D721Med (cell line): Measurements from ENCODE around the gene FEM1C.
A peak's percentile ranks its signal among the peaks of the same experiment; 100 is the strongest.

Experiments used
- DNase-seq: peaks from one replicate; pipeline ENCODE4 v3.0.0; 2011; ENCODE audit warnings: low spot score; ENCODE audit not compliant: insufficient read length
- FAIRE-seq: peaks from 2 replicates; lab custom pipeline; 2011; peaks lifted over from hg19 to GRCh38; lab: Jason Lieb, UNC
- TF ChIP-seq, protein P1 (sequence below): IDR thresholded peaks from 2 replicates; pipeline ENCODE4 v1.5.1; 2012; ENCODE audit warnings: mild to moderate bottlenecking, control low read depth; ENCODE audit not compliant: insufficient read depth; ENCODE audit errors: missing control alignments

FEM1C gene

DNA sequence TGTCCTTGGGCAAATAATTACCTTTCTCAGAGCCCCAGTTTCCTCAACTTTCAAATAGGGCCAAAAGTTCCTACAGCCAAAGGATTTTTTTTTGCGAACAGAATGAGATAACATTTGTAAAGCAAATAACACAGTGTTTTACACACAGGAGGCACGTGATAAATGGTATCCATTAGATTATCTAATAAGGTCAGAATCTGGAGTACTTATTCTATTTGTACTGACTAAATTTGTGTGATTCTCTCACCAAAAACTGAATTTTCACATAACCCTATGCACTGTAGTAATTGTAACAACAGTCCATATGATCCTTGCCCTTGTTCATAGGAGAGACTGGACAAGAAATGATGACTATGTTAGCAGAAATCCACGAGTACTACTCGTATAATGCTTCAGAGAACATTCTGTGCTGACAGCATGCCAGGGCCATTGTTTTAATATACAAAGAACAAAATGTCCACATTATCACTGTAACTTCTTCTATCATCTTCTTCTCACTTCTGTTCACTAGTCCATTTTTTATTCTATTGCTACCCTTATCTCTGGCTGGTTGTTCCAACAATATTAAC, 13.9 kb upstream of the FEM1C start:
- FAIRE-seq = no peak
- DNase-seq = no peak
- TF ChIP-seq, protein P1, sequence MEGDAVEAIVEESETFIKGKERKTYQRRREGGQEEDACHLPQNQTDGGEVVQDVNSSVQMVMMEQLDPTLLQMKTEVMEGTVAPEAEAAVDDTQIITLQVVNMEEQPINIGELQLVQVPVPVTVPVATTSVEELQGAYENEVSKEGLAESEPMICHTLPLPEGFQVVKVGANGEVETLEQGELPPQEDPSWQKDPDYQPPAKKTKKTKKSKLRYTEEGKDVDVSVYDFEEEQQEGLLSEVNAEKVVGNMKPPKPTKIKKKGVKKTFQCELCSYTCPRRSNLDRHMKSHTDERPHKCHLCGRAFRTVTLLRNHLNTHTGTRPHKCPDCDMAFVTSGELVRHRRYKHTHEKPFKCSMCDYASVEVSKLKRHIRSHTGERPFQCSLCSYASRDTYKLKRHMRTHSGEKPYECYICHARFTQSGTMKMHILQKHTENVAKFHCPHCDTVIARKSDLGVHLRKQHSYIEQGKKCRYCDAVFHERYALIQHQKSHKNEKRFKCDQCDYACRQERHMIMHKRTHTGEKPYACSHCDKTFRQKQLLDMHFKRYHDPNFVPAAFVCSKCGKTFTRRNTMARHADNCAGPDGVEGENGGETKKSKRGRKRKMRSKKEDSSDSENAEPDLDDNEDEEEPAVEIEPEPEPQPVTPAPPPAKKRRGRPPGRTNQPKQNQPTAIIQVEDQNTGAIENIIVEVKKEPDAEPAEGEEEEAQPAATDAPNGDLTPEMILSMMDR = no peak

DNA sequence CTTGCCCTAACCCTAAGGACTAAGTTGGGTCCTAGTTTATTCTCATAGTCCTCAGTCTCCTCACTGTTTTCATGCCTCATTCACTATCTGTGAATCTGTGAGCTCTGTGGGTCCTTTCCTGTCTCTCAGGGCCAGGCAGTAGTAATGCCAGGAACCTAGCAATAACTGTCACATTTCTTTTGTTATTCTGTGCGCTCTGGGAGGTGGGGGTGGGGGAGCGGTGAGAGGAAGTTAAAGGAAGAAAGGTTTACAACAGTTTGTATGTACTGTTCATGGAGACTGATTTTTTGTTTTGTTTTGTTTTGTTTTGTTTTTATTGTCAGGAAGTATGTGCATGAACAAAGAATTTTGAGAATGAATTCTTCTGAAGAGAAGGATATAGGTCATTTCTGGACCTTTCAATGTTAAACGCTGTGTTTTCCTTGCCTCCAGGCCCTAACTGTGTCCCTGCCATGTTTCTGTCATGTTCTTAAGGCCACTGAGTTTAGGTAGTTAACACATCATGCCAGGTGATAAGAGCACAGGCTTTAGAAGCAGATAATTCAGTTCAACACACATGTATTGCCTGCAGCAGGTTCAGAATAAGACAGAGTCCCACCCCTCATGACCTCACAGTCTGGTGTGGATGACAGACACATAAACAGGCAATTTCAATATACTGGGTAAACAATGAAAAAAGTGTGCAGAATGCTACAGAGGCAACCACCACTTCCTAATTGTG, 13.3 kb upstream of the FEM1C start:
- no peak for FAIRE-seq

DNA sequence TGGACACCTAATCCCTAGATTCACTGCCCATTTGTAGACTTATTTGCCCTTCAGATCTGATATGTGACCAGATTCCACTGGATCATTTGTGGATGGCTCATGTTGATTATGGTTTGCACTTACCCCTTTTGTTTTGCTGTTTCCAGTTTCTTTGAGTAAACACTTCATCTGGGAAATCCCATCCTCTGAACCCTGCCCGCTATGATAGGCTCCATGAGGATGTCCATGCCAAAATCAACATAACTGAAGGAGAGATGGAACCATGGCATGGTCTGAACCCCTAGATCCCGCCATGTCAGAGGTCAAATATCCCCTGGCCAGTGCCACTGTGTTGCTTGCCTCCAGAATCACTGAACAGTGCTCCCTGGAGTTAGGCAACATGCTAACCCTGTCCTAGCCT, 11.7 kb upstream of the FEM1C start:
- FAIRE-seq (no peak), DNase-seq (no peak)
- TF ChIP-seq, protein P1 = no peak

More for the DNA sequence above, 13.3 kb upstream of the FEM1C start:
- TF ChIP-seq, protein P1 = no peak
- no peak for DNase-seq

DNA sequence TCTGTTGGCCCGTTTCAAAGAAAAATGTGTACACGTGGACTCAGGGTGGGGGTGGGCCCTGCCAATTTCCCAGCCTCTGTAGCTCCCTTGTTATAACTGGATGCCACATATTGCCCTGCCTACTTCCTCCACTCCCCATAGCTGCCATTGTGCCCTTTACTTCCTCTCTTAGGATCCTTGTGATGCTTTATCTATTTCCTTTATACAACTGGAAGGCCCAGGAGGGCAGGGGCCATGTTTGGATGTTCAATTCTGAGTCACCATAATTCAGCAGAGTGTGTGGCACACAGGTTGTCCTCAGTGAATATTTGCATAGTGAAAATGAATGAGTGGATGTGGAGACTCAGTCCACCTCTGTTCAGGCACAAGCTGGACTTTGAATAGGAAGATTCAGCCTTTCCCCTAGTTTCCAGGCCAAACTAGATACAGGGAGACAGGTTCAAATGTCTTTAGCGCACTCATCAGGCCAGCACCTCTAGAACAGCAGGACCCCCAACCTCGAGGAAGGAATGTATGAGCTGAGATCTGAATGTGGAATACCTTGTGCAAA, 10.6 kb upstream of the FEM1C start:
- FAIRE-seq = no peak

DNA sequence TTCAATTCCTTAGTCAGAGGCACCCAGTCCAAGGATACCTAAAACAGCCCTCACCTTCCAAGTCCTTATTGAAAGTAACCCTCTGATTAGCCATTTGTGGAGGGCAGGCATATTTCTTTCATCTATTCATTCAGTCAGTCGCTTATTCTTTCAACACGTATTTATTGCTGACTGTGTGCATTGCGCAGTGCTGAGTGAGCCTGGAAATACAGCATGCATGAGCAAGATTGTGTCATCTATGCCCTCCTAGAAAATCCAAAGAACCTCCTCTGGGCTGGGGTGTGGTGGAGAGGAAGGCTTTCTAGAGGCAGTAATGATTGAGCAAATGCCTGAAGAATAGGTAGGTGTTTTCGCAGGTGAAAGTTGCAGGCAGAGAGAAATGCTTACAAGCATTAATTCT, 8.5 kb upstream of the FEM1C start:
- DNase-seq (no peak), FAIRE-seq (no peak)
- TF ChIP-seq, protein P1 = no peak

More for the DNA sequence above, 10.6 kb upstream of the FEM1C start:
- TF ChIP-seq, protein P1 = no peak
- no peak for DNase-seq

DNA sequence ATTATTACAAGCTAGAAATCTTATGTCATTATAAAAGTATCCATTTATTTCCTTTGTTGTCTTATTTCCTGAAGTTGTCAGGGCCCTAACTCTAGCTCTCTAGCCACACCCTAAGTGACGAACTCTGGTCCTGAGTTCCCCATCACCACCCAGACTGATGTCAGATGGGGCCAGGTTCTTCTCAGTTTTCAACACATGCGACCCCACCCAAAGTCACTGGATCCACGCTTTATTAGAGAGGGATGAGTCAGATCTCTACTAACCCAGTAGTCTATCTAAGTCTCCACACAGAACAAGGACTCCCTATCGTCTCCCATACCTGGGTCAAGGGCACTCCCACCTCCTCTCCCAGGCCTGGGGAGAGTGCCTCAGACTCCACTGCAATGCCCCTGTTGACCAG, 6.8 kb upstream of the FEM1C start:
- no peak for DNase-seq
- no peak for FAIRE-seq
- TF ChIP-seq, protein P1 = no peak

DNA sequence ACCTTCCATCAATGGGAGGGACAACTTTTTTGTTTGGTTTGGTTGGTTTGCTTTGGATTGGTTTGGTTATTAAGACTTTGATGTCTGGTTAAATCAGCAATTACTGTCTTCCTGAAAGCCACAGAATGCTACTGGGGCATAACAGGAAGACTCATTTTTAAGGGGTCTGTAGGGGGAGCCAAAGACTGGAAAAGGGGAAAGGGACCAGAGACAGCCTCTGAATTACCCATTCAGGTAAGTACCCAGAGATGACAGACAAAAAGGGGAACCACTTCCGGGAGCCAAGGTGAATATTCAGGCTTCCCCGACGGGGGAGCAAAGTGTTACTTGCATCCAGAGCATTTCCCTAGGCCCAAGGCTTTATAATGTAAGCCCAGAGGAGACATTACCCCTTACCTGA, 4.6 kb upstream of the FEM1C start:
- DNase-seq = no peak
- FAIRE-seq = no peak

More for the DNA sequence above, 4.6 kb upstream of the FEM1C start:
- TF ChIP-seq, protein P1 = peak; percentile 23
